Tibial nerve (tissue), 4 donors: ENCODE results near the gene LRRC26. TPM values are rescaled to one million over a fixed set of nuclear protein-coding genes. Genes with fewer than 3 reads are reported as not detected.

Source experiments
- DNase-seq, 2 donors: peaks; one replicate each; pipeline ENCODE4 v3.0.0-alpha.2; 2019; ENCODE audit warnings: low spot score in 2 of 2
- H3K27ac ChIP-seq, 4 donors: fragments of 200-600 bp; sonication (generic) in 3 of 4; one replicate each; pipeline ENCODE4 v1.5.1; 2017 to 2019; ENCODE audit warnings: mild to moderate bottlenecking in 1 of 4
- H3K27me3 ChIP-seq, 2 donors: fragments of 200-600 bp; sonication (generic) in 1 of 2; one replicate each; pipeline versions ENCODE4 v1.5.1 to v1.6.0; 2017 to 2019
- H3K36me3 ChIP-seq, 3 donors: fragments of 200-600 bp; sonication (generic); one replicate each; pipeline ENCODE4 v1.5.1; 2018 to 2019
- H3K4me1 ChIP-seq, 4 donors: fragments of 200-600 bp; sonication (generic) in 3 of 4; one replicate each; pipeline ENCODE4 v1.5.1; 2017 to 2019
- H3K4me3 ChIP-seq, 4 donors: fragments of 200-600 bp; sonication (generic) in 3 of 4; one replicate each; pipeline ENCODE4 v1.5.1; 2017 to 2019; ENCODE audit warnings: mild to moderate bottlenecking in 1 of 4, moderate library complexity in 1 of 4
- H3K9me3 ChIP-seq, 4 donors: fragments of 200-600 bp; sonication (generic) in 3 of 4; one replicate each; pipeline ENCODE4 v1.5.1; 2017 to 2019
- CTCF ChIP-seq, 5 experiments: fragments of 200-600 bp in 3 of 5; fragments of 450-650 bp in 2 of 5; sonication (generic) in 3 of 5; IDR thresholded peaks; one replicate each; pipeline ENCODE4 v1.5.1; 2016 to 2019; ENCODE audit warnings: antibody characterized with exemption in 5 of 5, mild to moderate bottlenecking in 3 of 5, moderate library complexity in 2 of 5
- EP300 ChIP-seq, 2 donors: sonication (generic); formaldehyde crosslinking; IDR thresholded peaks; one replicate each; pipeline ENCODE4 v1.6.1; 2017; ENCODE audit warnings: antibody characterized with exemption in 2 of 2, mild to moderate bottlenecking in 1 of 2
- POLR2A ChIP-seq, 2 donors: fragments of 450-650 bp; IDR thresholded peaks; one replicate each; pipeline ENCODE4 v1.6.1; 2017; ENCODE audit warnings: antibody characterized with exemption in 2 of 2, mild to moderate bottlenecking in 2 of 2, moderate library complexity in 2 of 2
- WGBS, 2 donors: methylation state at CpG; one replicate each; pipeline ENCODE4 v1.1.5; 2018; 5-methylcytosine and 5-hydroxymethylcytosine counted together
- total RNA-seq, 4 donors: library from RNA; depleted of rRNA; stranded (reverse); fragments of >200 nt; gene quantifications; one replicate each; pipeline ENCODE4 v1.1.0, GENCODE V29; 2016

The LRRC26 gene
- total RNA-seq, 4 donors from 2014 or later: not detected

- TF ChIP-seq POLR2A (IDR thresholded peaks at IDR 0.05) (no peak), EP300 (IDR thresholded peaks at IDR 0.05) (no peak), CTCF (IDR thresholded peaks at IDR 0.05) (no peak)
- Histone ChIP-seq H3K4me1 (peaks cover 7 to 64% (median 26%) of the 10 kb centered on the region in 4 donors), H3K27ac (no peak overlapping the region), H3K36me3 (peaks cover 0 to 32% (median 7%) of the 10 kb centered on the region in 3 donors), H3K4me3 (no peak overlapping the region), H3K9me3 (no peaks in the 10 kb centered on the region), H3K27me3 (no peaks in the 10 kb centered on the region)
- no peak for DNase-seq
- 76 to 80% methylated on average over 19 of the region's 22 CpGs for WGBS, 2 donors
Observed at GRCh38 chr9:137191691-137192447, 22.0 kb upstream of the LRRC26 start.

GRCh38 chr9:137191245-137191644, 21.4 kb upstream of the LRRC26 start:
- no peak for DNase-seq
- Histone ChIP-seq H3K4me3 (no peak overlapping the region), H3K36me3 (peaks cover 0 to 37% (median 7%) of the 10 kb centered on the region in 3 donors), H3K9me3 (no peaks in the 10 kb centered on the region), H3K27ac (no peak overlapping the region), H3K4me1 (peaks cover 7 to 66% (median 31%) of the 10 kb centered on the region in 4 donors), H3K27me3 (no peaks in the 10 kb centered on the region)
- TF ChIP-seq CTCF (IDR thresholded peaks at IDR 0.05) (no peak), POLR2A (IDR thresholded peaks at IDR 0.05) (no peak), EP300 (IDR thresholded peaks at IDR 0.05) (no peak)
- WGBS, 2 donors: 42 to 72% methylated on average over 2 to 3 of the region's 3 CpGs

GRCh38 chr9:137190315-137190856, 20.5 kb upstream of the LRRC26 start:
- no peaks in the 10 kb centered on the region for H3K9me3 ChIP-seq
- H3K4me1 ChIP-seq: peaks cover 7 to 66% (median 34%) of the 10 kb centered on the region in 4 donors
- no peak for DNase-seq
- H3K36me3 ChIP-seq: peaks cover 0 to 45% (median 7%) of the 10 kb centered on the region in 3 donors
- 72 to 79% methylated on average over 6 to 9 of the region's 9 CpGs for WGBS, 2 donors
- H3K27ac ChIP-seq: peak overlapping the region in 1 of 4 donors; percentile 96
- no peak overlapping the region for H3K4me3 ChIP-seq
- no peaks in the 10 kb centered on the region for H3K27me3 ChIP-seq
- no peak for TF ChIP-seq EP300 (IDR thresholded peaks at IDR 0.05)
- TF ChIP-seq POLR2A (IDR thresholded peaks at IDR 0.05): no peak

- Histone ChIP-seq H3K9me3 (no peaks in the 10 kb centered on the region), H3K27ac (peak overlapping the region; percentile 67 to 98 (median 94)), H3K4me1 (peaks cover 7 to 66% (median 34%) of the 10 kb centered on the region in 4 donors), H3K36me3 (peaks cover 0 to 53% (median 10%) of the 10 kb centered on the region in 3 donors), H3K4me3 (peak overlapping the region; percentile 78 to 99 (median 91)), H3K27me3 (no peaks in the 10 kb centered on the region)
- WGBS, 2 donors: 24 to 48% methylated on average over 18 to 23 of the region's 23 CpGs
- DNase-seq: no peak
- TF ChIP-seq EP300 (IDR thresholded peaks at IDR 0.05): no peak
- no peak for TF ChIP-seq POLR2A (IDR thresholded peaks at IDR 0.05)
- TF ChIP-seq CTCF (IDR thresholded peaks at IDR 0.05): no peak
Observed at GRCh38 chr9:137189297-137190295, 19.7 kb upstream of the LRRC26 start.
